ENCODE results near the gene PASK.

Gene PASK

DNA sequence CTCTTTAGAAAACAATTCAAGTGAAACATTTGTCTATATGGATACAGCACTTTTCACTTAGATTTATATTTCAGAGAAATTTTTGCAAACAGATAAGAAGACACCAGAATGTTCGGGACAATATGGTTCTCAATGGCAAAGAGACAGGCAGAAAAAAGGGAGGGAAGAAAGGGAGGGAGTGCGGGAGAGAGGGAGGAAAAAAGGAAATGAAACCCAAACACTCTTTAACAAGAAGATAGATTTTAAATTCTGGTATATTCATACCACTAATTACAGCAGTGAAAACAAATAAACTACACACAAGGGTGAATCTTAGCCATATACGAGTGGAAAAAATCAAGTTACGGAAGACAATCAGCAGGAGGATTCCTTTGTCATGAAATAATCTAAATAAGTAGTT, 3.0 kb downstream of the PASK start:
- DNase-seq, result no peak

DNA sequence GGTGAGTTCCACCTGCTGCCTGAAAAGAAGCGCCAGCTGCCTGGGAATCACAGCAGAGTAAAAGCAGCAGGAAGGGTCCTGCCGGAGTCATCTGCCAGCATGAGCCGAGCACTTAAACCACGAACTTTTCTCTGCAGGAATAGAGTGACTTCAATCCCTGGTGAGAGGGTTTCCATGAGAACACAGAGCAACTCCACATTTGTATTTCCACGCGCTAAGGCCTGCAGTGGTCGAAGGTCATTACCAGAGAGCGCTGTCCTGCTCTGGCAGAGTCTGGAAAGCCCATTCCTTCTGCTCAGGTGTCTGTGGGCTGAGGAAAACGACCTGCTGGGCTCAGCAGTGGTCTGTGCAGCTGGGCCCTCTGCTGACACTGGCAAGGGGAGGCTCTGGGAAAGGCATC, 6.7 kb downstream of the PASK start:
- no peak for DNase-seq

DNA sequence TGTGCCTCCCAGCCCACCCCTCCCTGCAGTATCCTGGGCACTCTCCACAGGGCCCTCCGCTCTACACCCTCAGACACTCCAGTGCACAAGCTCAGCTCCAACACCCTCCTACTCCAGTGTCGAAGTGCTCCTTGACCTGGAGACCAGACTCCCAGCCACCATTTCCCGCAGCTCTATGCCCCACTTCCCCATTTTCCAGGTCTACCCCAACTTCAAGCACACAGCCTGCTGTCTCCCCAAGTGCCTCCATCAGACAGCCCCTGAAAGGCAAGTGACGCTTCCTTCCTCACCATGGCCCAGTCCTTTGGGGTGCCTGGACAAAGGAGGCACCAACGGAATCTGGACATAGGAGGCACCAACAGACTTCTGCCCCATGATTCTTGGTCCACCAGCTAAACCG, 7.2 kb downstream of the PASK start:
- no peak for DNase-seq

GRCh38 chr2:241141214-241141770, 8.0 kb downstream of the PASK start:
- DNase-seq, result no peak

- no peak for DNase-seq
Measured at GRCh38 chr2:241140445-241140840, 8.8 kb downstream of the PASK start.

GRCh38 chr2:241139531-241140444, 9.5 kb downstream of the PASK start:
- DNase-seq, result no peak

- DNase-seq, result no peak
Measured at GRCh38 chr2:241138471-241138870, 10.8 kb downstream of the PASK start.

DNA sequence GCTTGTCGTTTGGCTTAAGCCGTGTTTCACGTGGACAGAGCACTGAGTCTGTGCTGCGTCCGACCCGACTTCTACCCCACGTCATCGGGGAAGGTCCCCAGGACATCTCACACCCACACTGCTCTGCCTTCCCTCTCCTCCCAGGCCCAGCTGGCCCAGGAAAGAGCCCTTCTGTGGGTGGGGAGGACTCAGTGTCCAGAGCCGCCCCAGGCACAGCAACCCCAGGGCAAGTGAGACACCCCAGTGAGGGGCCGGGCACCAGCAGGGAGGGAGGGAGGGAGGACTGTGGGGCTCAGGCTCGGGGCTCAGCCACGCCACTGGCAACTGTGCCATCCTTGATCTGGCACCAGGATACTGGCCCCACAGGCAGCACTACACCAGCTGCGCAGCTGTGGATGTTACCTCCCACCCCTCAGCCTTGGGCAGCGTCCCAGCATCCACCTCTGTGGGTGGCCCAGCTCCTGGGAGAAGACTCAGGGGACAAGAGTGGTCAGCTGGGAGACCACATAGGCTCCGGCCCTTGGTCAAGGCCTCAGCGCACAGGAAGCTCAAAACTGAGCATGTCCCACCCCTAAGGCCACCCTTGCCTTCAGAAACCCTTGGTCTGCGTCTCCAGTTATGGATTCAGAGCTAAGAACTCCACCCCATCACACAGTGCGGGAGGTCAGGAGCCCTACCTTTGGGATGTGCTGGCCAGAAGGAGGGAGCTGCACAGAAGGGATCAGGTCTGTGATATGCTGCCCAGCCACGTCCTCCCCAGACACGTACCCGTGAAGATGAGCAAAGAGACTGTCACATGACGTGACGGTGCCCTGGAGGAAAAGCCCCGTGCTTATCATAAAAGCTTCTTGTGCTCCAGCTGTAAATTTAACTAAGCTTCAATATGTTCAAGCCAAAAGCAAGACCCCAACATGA, 11.7 kb downstream of the PASK start:
- no peak for DNase-seq

GRCh38 chr2:241136661-241137260, 12.5 kb downstream of the PASK start:
- no peak for DNase-seq

DNA sequence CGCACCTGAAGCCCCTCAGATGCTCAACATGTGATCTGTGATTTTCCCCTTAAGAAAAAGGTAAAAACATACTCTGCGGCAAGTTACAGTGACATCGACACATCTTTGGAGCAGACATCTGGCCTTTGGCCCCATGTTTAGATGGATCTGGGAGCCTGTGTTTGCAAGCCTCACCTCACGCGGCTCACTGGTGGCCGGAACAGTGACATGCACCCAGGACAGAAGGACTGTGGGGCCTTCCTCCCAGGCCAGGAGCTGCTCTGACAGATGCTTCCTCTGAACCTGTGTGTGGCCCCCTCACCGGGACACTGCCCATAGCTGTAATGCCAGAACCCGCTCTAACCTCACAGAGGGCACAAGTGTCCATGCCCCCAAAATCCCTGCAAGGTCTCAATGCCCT, 13.1 kb downstream of the PASK start:
- DNase-seq, result no peak

- no peak for DNase-seq
Measured at GRCh38 chr2:241135737-241136136, 13.5 kb downstream of the PASK start.

DNA sequence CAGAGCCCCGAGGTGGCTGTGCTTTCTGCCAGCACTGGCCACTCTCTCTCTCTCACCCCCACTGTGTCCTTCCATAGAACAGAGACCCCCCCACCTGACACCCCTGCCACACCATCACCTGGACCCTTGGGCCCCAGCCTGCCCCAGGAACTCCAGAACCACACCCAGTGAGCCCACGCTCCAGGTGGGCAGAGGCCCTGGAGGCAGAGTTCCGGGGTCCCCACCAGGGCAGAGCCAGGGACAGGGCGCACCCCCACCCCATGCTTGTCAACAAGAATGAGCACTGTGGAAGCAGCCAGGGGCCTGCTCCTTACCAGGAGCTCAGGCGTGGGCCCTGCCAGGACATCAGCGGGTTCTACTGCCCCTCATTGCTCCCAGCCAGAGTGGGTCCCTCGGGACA, 14.6 kb downstream of the PASK start:
- DNase-seq, result no peak

DNA sequence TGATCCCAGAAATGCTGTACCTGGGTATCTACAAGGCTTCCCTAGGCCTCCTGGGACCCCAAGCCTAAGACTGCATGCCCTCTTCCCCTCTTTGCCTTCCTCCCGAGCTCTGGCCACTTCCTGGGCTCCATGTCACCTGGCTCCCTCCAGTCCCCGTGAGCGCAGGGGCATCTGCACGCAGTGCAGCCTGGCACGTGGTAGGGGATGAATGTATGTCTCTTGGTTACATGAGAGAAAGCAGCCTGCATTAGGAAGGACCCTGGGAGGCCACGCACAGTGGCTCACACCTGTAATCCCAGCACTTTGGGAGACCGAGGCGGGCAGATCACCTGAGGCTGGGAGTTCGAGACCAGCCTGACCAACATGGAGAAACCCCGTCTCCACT, 15.8 kb downstream of the PASK start:
- no peak for DNase-seq

- no peak for DNase-seq
Measured at GRCh38 chr2:241132538-241133435, 16.5 kb downstream of the PASK start.

GRCh38 chr2:241131531-241131930, 17.7 kb downstream of the PASK start:
- no peak for DNase-seq

DNA sequence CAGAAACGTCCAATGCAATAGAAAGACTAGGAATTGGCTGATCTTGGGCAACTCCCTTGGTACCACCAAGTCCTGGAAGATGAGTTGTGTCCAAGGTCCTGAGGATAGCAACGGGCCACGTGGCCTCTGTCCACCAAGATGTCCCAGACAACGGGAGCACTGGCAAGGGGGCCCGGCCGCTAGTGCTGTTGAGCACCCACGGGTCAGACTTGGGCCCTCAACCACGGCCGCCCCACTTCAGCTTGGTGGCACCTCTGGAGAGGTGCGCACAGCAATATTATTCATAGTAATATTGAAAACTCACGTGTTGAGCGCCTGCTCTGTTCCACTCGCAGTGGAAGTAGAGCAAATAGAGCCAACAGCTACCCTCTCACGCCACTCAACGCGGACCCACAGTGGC, 19.0 kb downstream of the PASK start:
- no peak for DNase-seq

GRCh38 chr2:241129086-241129871, 20.0 kb downstream of the PASK start:
- no peak for DNase-seq

- DNase-seq, result no peak
Measured at GRCh38 chr2:241128266-241128665, 21.0 kb downstream of the PASK start.

- DNase-seq, result no peak
Measured at GRCh38 chr2:241126771-241127202, 22.5 kb downstream of the PASK start.

GRCh38 chr2:241126201-241126611, 23.1 kb downstream of the PASK start:
- DNase-seq, result no peak

DNA sequence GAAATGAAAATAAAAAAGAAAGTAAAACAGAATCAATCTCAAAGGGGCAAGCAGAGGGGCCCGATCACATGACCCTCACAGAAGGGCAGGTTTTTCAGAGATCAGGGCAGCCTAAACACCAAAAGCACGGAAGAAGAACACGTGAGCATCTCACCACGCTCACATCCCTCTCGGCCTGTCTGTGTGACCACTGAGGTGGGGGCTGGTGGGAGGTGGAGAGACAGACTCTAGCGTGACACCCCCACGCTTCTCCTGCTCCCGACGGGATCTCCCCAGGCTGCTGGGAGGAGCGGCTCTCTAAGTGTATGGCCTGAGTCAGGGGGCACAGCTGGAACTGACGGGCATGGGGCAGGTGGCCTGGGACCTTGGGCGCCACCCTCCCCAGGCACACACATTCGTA, 23.6 kb downstream of the PASK start:
- DNase-seq, result no peak
